ENCODE measurements around the gene ZCCHC24. TPM values are rescaled to one million over a fixed set of nuclear protein-coding genes. Genes with fewer than 3 reads are reported as not detected.

The ZCCHC24 gene
- total and polyA plus RNA-seq, 2 of the 8 experiments (the other 6 are each of a cell fraction or from before 2014, with no cell fraction given), result 3.9 to 6.9 TPM

DNA sequence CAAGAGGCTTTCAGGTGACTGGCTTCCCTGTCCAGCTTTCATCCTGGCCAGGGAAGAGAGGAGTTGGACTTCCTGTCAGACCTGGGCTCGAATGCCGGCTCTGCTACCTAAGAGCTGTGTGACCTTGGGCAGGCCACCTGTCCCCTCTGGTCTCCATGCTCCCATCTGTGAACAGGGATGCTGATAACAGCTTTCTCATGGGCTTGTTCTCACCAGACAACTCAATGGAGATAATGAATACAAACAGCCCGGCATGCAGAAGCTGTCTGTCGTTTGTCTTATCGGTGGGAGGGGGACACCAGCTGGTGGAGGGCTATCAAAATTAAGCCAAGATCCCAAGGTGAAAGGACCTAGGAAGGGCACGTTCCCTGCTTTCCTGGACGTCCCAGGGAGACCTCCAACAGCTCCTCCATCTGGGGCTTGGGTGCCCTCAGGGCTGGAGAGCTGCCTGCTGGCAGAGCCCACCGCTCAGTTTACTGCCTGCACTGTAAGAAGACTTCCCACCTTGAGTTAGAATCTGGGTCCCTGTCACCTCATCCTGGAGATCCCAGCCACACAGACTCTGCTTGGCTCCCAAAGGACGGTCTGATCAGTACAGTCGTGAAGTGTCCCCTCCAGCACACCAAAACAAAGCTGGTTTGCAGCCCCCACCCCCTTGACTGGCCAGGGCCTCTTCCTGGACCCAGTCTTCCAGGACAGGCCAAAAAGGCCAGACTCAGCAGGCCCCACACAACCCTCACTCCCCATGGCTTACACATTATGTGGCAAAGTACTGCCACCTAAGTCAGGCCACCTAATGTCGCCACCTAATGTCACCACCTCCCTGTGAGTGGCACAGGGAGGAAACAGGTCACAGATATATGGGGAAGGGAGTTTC, 57.2 kb downstream of the ZCCHC24 start (continued):
- no peak for TF ChIP-seq SAP30 (IDR thresholded peaks at IDR 0.05; ENCODE audit: insufficient read depth, insufficient replicate concordance, low read length)
